Adipose tissue (tissue), 3 donors: ENCODE measurements around the gene UACA. TPM values are rescaled to one million over a fixed set of nuclear protein-coding genes. Genes with fewer than 3 reads are reported as not detected.
"Not testable (repeated sequence)": the region's sequence is repeated elsewhere in the genome, so short reads cannot be mapped to it uniquely, and the experiment has no call there.

Experiments
- H3K27ac ChIP-seq: one replicate; pipeline ENCODE4 v1.5.1; 2013; ENCODE audit warnings: low read depth, low read length
- WGBS, 3 donors: extraction: QIAGEN DNeasy Blood & Tissue Kit; methylation state at CpG; one replicate each; pipeline ENCODE4 v1.1.7; 2013; 5-methylcytosine and 5-hydroxymethylcytosine counted together
- polyA plus RNA-seq, 3 donors: library from polyadenylated mRNA; stranded (reverse); fragments of 200-250 nt; gene quantifications; one replicate each; pipeline ENCODE4 v1.2.3, GENCODE V29; 2013
- donor health status: healthy with polysubstance abuse.
- donor health status: Bipolar disorder and iron deficiency.
- donor health status: healthy.

The UACA gene
- polyA plus RNA-seq, 3 donors = 11.6 to 49.6 (median 19.0) TPM

- H3K27ac ChIP-seq = no peak overlapping the region
- WGBS, 3 donors = 53 to 69% (median 55%) methylated on average over 3 of the region's 3 CpGs
These were observed 64.4 kb downstream of the UACA start for GRCh38 chr15:70698836-70699390.

- no peak overlapping the region for H3K27ac ChIP-seq
These were observed 64.9 kb downstream of the UACA start for GRCh38 chr15:70698426-70698825.

GRCh38 chr15:70690491-70691276 is 72.7 kb downstream of the UACA start:
- no peak overlapping the region for H3K27ac ChIP-seq
- WGBS, 3 donors = 32 to 57% (median 52%) methylated on average over 2 of the region's 2 CpGs

- no peak overlapping the region for H3K27ac ChIP-seq
- WGBS, 3 donors = 69 to 93% (median 85%) methylated on average over 2 of the region's 2 CpGs
These were observed 73.3 kb downstream of the UACA start for GRCh38 chr15:70690021-70690420.

GRCh38 chr15:70687482-70687881 is 75.9 kb downstream of the UACA start:
- no peak overlapping the region for H3K27ac ChIP-seq
- WGBS, 3 donors = 85 to 94% (median 89%) methylated on average over 3 of the region's 3 CpGs

GRCh38 chr15:70680817-70681216 is 82.5 kb downstream of the UACA start:
- WGBS, 3 donors = 74 to 85% (median 79%) methylated on average over 6 of the region's 6 CpGs
- no peak overlapping the region for H3K27ac ChIP-seq

- no peak overlapping the region for H3K27ac ChIP-seq
These were observed 83.5 kb downstream of the UACA start for GRCh38 chr15:70679919-70680231.

- H3K27ac ChIP-seq = no peak overlapping the region
These were observed 91.3 kb downstream of the UACA start for GRCh38 chr15:70672081-70672480.

- no peak overlapping the region for H3K27ac ChIP-seq
- 98% methylated on average over 1 of the region's 1 CpG for WGBS, 3 donors
These were observed 92.7 kb downstream of the UACA start for GRCh38 chr15:70670680-70671079.

- no peak overlapping the region for H3K27ac ChIP-seq
These were observed 93.2 kb downstream of the UACA start for GRCh38 chr15:70669966-70670658.

GRCh38 chr15:70669006-70669602 is 94.3 kb downstream of the UACA start:
- H3K27ac ChIP-seq = no peak overlapping the region
- WGBS, 3 donors = 74 to 86% (median 75%) methylated on average over 4 of the region's 4 CpGs

More at GRCh38 chr15:70669966-70670658, 93.2 kb downstream of the UACA start:
- 50 to 59% (median 58%) methylated on average over 8 of the region's 8 CpGs for WGBS, 3 donors

- H3K27ac ChIP-seq = no peak overlapping the region
- 97 to 100% (median 99%) methylated on average over 1 of the region's 1 CpG for WGBS, 3 donors
These were observed 97.8 kb downstream of the UACA start for GRCh38 chr15:70665599-70665998.

GRCh38 chr15:70664494-70664893 is 98.9 kb downstream of the UACA start:
- H3K27ac ChIP-seq = no peak overlapping the region
- WGBS, 3 donors = 90 to 91% (median 90%) methylated on average over 4 of the region's 4 CpGs

- WGBS, 3 donors = 87 to 100% (median 95%) methylated on average over 2 of the region's 3 CpGs
- not testable (repeated sequence) for H3K27ac ChIP-seq
These were observed 100.3 kb downstream of the UACA start for GRCh38 chr15:70663069-70663468.

- H3K27ac ChIP-seq = no peak overlapping the region
- 85 to 92% (median 88%) methylated on average over 3 of the region's 3 CpGs for WGBS, 3 donors
These were observed 103.7 kb downstream of the UACA start for GRCh38 chr15:70659662-70660061.

GRCh38 chr15:70658641-70659040 is 104.7 kb downstream of the UACA start:
- WGBS, 3 donors = 89 to 91% (median 91%) methylated on average over 3 of the region's 3 CpGs
- H3K27ac ChIP-seq = no peak overlapping the region

GRCh38 chr15:70653426-70653825 is 109.9 kb downstream of the UACA start:
- no peak overlapping the region for H3K27ac ChIP-seq
- 33 to 95% (median 94%) methylated on average over 4 of the region's 4 CpGs for WGBS, 3 donors

- 94 to 98% (median 96%) methylated on average over 2 of the region's 2 CpGs for WGBS, 3 donors
- no peak overlapping the region for H3K27ac ChIP-seq
These were observed 111.0 kb downstream of the UACA start for GRCh38 chr15:70652341-70652740.

- WGBS, 3 donors = 93 to 97% (median 94%) methylated on average over 2 of the region's 2 CpGs
These were observed 112.0 kb downstream of the UACA start for GRCh38 chr15:70651303-70651845.

More at GRCh38 chr15:70651303-70651845, 112.0 kb downstream of the UACA start:
- no peak overlapping the region for H3K27ac ChIP-seq
